Upper lobe of left lung (tissue), 6 donors: Measurements from ENCODE around the gene TAC1. TPM values are rescaled to one million over a fixed set of nuclear protein-coding genes. Genes with fewer than 3 reads are reported as not detected.

ENCODE experiments used
- ATAC-seq, 2 donors: fragments of 200-7000 bp; cut with Tn5 transposase; one replicate each; pipeline ENCODE4 v1.9.1; 2022; ENCODE audit warnings: mild to moderate bottlenecking in 2 of 2, moderate library complexity in 2 of 2; ENCODE audit not compliant: low FRiP score in 2 of 2
- DNase-seq, 2 donors: peaks; one replicate each; pipeline ENCODE4 v3.0.0-alpha.2; 2019 to 2020
- H3K27ac ChIP-seq, 4 donors: fragments of 200-600 bp; sonication (generic); one replicate each; pipeline ENCODE4 v1.5.1; 2016 to 2019
- H3K27me3 ChIP-seq, 4 donors: fragments of 200-600 bp; sonication (generic); one replicate each; pipeline ENCODE4 v1.5.1; 2017 to 2019
- H3K36me3 ChIP-seq, 4 donors: fragments of 200-600 bp; sonication (generic); one replicate each; pipeline ENCODE4 v1.5.1; 2016 to 2019
- H3K4me1 ChIP-seq, 4 donors: fragments of 200-600 bp; sonication (generic); one replicate each; pipeline ENCODE4 v1.5.1; 2018 to 2019
- H3K4me3 ChIP-seq, 4 donors: fragments of 200-600 bp; sonication (generic); one replicate each; pipeline ENCODE4 v1.5.1; 2017 to 2019; ENCODE audit warnings: mild to moderate bottlenecking in 2 of 4, moderate library complexity in 1 of 4
- H3K9me3 ChIP-seq, 4 donors: fragments of 200-600 bp; sonication (generic); one replicate each; pipeline ENCODE4 v1.5.1; 2018 to 2019
- EP300 ChIP-seq, 4 donors: sonication (generic); formaldehyde crosslinking; IDR thresholded peaks; one replicate each; pipeline ENCODE4 v1.5.1; 2017; ENCODE audit warnings: antibody characterized with exemption in 4 of 4, control low read depth in 2 of 4
- POLR2A ChIP-seq, 4 donors: fragments of 450-650 bp; IDR thresholded peaks; one replicate each; pipeline ENCODE4 v1.5.1; 2016 to 2017; ENCODE audit warnings: antibody characterized with exemption in 4 of 4, mild to moderate bottlenecking in 2 of 4
- POLR2AphosphoS5 ChIP-seq, 2 donors: sonication (generic); formaldehyde crosslinking; IDR thresholded peaks; one replicate each; pipeline ENCODE4 v1.5.1; 2017; ENCODE audit warnings: antibody characterized with exemption in 2 of 2
- WGBS, 2 donors: methylation state at CpG; one replicate each; pipeline ENCODE4 v1.1.5; 2017 to 2018; 5-methylcytosine and 5-hydroxymethylcytosine counted together
- total RNA-seq, 6 donors: library from RNA; depleted of rRNA in 4 of 6; stranded (reverse); fragments of >200 nt in 4 of 6; gene quantifications; one replicate each; pipeline versions ENCODE4 v1.1.0 to v1.2.1, GENCODE V29; 2016 to 2021
- TF ChIP-seq, protein P1 (sequence below), 6 experiments: fragments of 450-650 bp in 4 of 6; fragments of 200-600 bp in 2 of 6; sonication (generic) in 2 of 6; IDR thresholded peaks; one replicate each; pipeline ENCODE4 v1.5.1; 2016 to 2019; ENCODE audit warnings: antibody characterized with exemption in 6 of 6
- donor health status: DM: no; HTN: no; CAD: no; lungs with moderate emphysema.
- donor health status: DM: no; HTN: yes; CAD: no; lungs with severe emphysema.

The TAC1 gene
- total RNA-seq, 6 donors from 2014 or later, result 0.46 TPM; not detected in 5

DNA sequence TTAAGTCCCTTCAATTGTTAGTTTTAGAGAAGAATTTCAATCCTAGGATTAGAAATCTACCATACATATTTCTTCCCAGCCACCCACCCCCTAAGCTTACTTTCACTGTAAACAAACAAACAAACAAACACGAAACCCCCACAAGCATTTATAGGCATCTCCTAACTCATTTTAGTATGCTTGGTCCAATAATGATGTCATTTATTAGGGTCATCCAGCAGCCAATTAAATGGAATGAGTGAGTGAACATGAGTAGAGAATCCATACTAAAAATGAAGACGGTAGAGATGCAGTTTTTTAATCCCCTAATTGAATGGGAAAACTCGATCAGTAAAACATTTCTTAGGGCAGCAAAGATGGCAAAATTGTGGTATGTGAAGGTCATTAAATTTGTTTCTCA lies 3.2 kb downstream of the TAC1 start:
- H3K36me3 ChIP-seq, result no peaks in the 10 kb centered on the region
- H3K4me1 ChIP-seq, result peaks cover 11 to 24% (median 14%) of the 10 kb centered on the region in 4 donors
- no peak overlapping the region for H3K4me3 ChIP-seq
- no peaks in the 10 kb centered on the region for H3K9me3 ChIP-seq
- WGBS, 2 donors, result 69 to 82% methylated on average over 3 of the region's 3 CpGs
- H3K27me3 ChIP-seq, result peaks cover 0 to 24% (median 12%) of the 10 kb centered on the region in 4 donors
- no peak for DNase-seq
- no peak for TF ChIP-seq EP300 (IDR thresholded peaks at IDR 0.05)
- no peak for TF ChIP-seq POLR2AphosphoS5 (IDR thresholded peaks at IDR 0.05)
- no peak for TF ChIP-seq POLR2A (IDR thresholded peaks at IDR 0.05)
- TF ChIP-seq, protein P1, sequence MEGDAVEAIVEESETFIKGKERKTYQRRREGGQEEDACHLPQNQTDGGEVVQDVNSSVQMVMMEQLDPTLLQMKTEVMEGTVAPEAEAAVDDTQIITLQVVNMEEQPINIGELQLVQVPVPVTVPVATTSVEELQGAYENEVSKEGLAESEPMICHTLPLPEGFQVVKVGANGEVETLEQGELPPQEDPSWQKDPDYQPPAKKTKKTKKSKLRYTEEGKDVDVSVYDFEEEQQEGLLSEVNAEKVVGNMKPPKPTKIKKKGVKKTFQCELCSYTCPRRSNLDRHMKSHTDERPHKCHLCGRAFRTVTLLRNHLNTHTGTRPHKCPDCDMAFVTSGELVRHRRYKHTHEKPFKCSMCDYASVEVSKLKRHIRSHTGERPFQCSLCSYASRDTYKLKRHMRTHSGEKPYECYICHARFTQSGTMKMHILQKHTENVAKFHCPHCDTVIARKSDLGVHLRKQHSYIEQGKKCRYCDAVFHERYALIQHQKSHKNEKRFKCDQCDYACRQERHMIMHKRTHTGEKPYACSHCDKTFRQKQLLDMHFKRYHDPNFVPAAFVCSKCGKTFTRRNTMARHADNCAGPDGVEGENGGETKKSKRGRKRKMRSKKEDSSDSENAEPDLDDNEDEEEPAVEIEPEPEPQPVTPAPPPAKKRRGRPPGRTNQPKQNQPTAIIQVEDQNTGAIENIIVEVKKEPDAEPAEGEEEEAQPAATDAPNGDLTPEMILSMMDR (IDR thresholded peaks at IDR 0.05), result no peak
- no peak for ATAC-seq
- no peak overlapping the region for H3K27ac ChIP-seq

DNA sequence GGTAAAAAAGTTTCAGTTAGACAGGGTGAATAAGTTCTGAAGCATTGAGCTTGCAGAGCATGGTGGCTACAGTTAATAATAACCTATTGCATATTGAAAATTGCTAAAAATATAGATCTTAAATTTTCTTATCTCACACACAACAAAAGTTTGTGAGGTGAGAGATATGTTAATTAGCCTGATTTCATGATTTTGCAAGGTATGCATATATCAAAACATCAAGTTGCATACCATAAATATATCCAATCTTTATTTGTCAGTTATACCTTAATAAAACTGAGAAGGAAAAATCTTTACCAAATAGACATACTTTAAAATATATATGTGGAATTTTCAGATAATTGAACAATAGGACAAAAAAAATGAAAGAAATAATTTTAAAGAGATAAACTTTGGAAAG lies 16.6 kb downstream of the TAC1 start:
- Histone ChIP-seq H3K9me3 (no peaks in the 10 kb centered on the region), H3K27me3 (no peaks in the 10 kb centered on the region), H3K4me3 (no peak overlapping the region), H3K4me1 (no peaks in the 10 kb centered on the region), H3K36me3 (no peaks in the 10 kb centered on the region), H3K27ac (no peak overlapping the region)
- DNase-seq (no peak), ATAC-seq (no peak)
- TF ChIP-seq POLR2AphosphoS5 (IDR thresholded peaks at IDR 0.05) (no peak), POLR2A (IDR thresholded peaks at IDR 0.05) (no peak), EP300 (IDR thresholded peaks at IDR 0.05) (no peak)
- TF ChIP-seq, protein P1 (IDR thresholded peaks at IDR 0.05), result no peak

DNA sequence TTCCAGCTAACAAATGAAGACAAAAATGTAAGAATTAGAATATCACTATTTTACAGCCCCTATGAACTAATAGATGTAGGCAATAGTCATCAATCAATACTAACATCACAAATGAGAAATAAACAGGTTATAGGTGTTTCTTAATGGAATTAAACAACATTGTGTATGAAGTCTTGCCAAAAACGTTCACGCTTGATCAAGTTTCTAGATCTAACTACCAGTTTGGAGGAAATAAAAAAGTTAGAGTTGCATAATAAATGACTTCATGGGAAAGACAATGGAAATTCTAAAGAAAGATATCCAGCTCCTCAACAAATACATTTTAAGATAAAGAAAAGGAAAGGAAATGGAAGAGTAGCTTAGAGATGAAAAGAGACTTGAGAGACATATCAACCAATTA lies 19.7 kb downstream of the TAC1 start:
- TF ChIP-seq, protein P1 (IDR thresholded peaks at IDR 0.05), result no peak
- TF ChIP-seq POLR2AphosphoS5 (IDR thresholded peaks at IDR 0.05), result no peak
- no peak for TF ChIP-seq EP300 (IDR thresholded peaks at IDR 0.05)
- TF ChIP-seq POLR2A (IDR thresholded peaks at IDR 0.05), result no peak
- H3K4me3 ChIP-seq, result no peak overlapping the region
- H3K27ac ChIP-seq, result no peak overlapping the region
- no peaks in the 10 kb centered on the region for H3K4me1 ChIP-seq
- H3K9me3 ChIP-seq, result no peaks in the 10 kb centered on the region
- no peaks in the 10 kb centered on the region for H3K27me3 ChIP-seq
- 59 to 72% methylated on average over 2 of the region's 2 CpGs for WGBS, 2 donors
- no peak for DNase-seq
- no peaks in the 10 kb centered on the region for H3K36me3 ChIP-seq
- no peak for ATAC-seq

DNA sequence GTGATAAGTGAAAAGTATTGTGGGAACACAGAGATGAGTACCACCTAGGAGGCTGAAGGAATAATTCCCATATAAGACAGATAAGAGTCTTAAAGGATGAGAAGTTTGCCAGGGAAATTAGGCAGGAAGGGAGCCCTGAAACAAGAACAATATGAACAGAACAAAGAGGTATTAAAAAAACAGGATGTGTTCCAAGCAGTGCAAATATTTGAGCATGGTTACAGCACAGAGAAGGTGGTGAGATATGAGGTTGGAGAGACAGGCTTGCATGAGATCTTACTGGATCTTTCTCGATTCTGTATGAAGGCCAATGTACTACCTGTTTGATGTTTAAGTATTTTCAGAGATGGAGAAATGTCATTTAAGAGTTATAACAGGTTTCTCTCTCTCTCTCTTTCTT lies 20.3 kb downstream of the TAC1 start:
- no peaks in the 10 kb centered on the region for H3K27me3 ChIP-seq
- TF ChIP-seq POLR2AphosphoS5 (IDR thresholded peaks at IDR 0.05) (no peak), EP300 (IDR thresholded peaks at IDR 0.05) (no peak), POLR2A (IDR thresholded peaks at IDR 0.05) (no peak)
- TF ChIP-seq, protein P1 (IDR thresholded peaks at IDR 0.05), result no peak
- no peaks in the 10 kb centered on the region for H3K36me3 ChIP-seq
- DNase-seq (no peak), ATAC-seq (no peak)
- 46 to 69% methylated on average over 1 of the region's 1 CpG for WGBS, 2 donors
- no peak overlapping the region for H3K4me3 ChIP-seq
- no peaks in the 10 kb centered on the region for H3K4me1 ChIP-seq
- H3K27ac ChIP-seq, result no peak overlapping the region
- H3K9me3 ChIP-seq, result no peaks in the 10 kb centered on the region

DNA sequence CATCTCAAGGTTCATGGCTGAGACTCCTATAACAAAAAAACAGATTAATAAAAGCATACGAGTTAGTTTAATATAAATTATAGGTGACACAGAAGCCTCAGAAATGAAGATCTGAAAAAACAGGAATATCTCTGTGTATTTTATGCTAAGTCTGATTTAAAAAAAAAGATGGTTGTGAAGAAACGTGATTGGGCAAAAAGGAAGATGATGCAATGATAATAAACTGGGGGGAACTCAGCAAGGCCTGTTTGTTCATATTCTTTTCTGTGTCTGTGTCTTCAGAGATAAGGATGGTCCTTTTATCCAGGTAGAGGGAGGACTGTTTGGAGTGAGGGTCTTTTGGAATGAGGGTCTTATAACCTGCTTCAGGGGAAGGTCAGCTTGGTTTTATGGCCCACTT lies 25.9 kb downstream of the TAC1 start:
- Histone ChIP-seq H3K9me3 (no peaks in the 10 kb centered on the region), H3K27ac (no peak overlapping the region), H3K4me1 (no peaks in the 10 kb centered on the region), H3K4me3 (no peak overlapping the region), H3K36me3 (no peaks in the 10 kb centered on the region), H3K27me3 (no peaks in the 10 kb centered on the region)
- ATAC-seq (no peak), DNase-seq (no peak)
- TF ChIP-seq, protein P1 (IDR thresholded peaks at IDR 0.05), result no peak
- TF ChIP-seq EP300 (IDR thresholded peaks at IDR 0.05) (no peak), POLR2A (IDR thresholded peaks at IDR 0.05) (no peak)
- 64 to 73% methylated on average over 2 of the region's 2 CpGs for WGBS, 2 donors
